Keratinocyte (primary cell): ENCODE data around the gene MFN1.

Experiments
- CTCF ChIP-seq, 3 experiments: IDR thresholded peaks in 1 of 3; conservative IDR thresholded peaks in 1 of 3; optimal IDR thresholded peaks in 1 of 3; 2 replicates in 2 of 3; 3 replicates in 1 of 3; pipeline versions ENCODE3 to v1.5.1; 2011; ENCODE audit warnings: low read length in 3 of 3, mild to moderate bottlenecking in 3 of 3, moderate library complexity in 2 of 3, control low read depth in 1 of 3, inconsistent platforms in 1 of 3; ENCODE audit not compliant: insufficient read depth in 2 of 3; ENCODE audit errors: extremely low read depth in 1 of 3
- EZH2 ChIP-seq: IDR thresholded peaks from one replicate; pipeline ENCODE4 v1.6.1; 2012; ENCODE audit warnings: inconsistent platforms, mild to moderate bottlenecking, low read length, moderate library complexity

- no peak for TF ChIP-seq CTCF (optimal IDR thresholded peaks at IDR 0.05 in 1 of 3, IDR thresholded peaks at IDR 0.05 in 1 of 3, conservative IDR thresholded peaks at IDR 0.05 in 1 of 3; ENCODE audit: extremely low read depth in 1 of 3, insufficient read depth in 2 of 3, low read length in 3 of 3)
- TF ChIP-seq EZH2 = no peak
Measured at GRCh38 chr3:179418610-179419009, 71.1 kb downstream of the MFN1 start.
